ENCODE results near the gene GDPGP1.

DNA sequence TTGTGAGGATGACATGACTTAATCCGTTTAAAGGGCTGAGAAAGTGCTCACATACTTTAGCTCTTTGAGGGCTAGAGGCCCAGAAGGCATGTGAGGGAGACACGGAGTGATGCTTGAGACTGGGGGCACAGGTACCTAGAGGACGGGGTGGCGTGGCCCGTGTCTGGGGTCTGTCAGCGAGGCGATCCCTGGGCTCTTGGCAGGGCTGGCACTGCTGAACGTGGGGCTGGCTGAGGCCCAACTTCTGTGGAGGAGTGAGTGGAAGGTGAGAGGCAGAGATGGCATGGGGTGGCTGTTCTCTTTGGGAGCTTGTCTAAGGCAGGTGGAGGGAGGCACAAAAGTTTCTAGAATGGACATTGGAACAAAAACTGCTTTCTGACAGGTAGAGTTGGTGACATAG is 23.4 kb upstream of the GDPGP1 start:
- TF ChIP-seq EZH2 (IDR thresholded peaks at IDR 0.05) (no peak), POLR2AphosphoS5 (IDR thresholded peaks at IDR 0.05; ENCODE audit: borderline replicate concordance, low read depth, low read length) (no peak)
